HepG2 (cell line): Measurements from ENCODE around the gene SLC2A2. TPM values are rescaled to one million over a fixed set of nuclear protein-coding genes. Genes with fewer than 3 reads are reported as not detected.
A peak's percentile ranks its signal among the peaks of the same experiment; 100 is the strongest.

ENCODE experiments used
- CBX2 ChIP-seq, 2 experiments: fragments of 200-600 bp in 1 of 2; sonication (generic); formaldehyde crosslinking in 1 of 2; IDR thresholded peaks; 2 replicates each; pipeline versions ENCODE4 v1.7.0 to v1.8.1; 2018 to 2022; ENCODE audit warnings: low read depth in 2 of 2, low read length in 1 of 2, mild to moderate bottlenecking in 1 of 2, missing genetic modification reagents in 1 of 2
- GZF1 ChIP-seq: sonication (generic); formaldehyde crosslinking; IDR thresholded peaks from 2 replicates; pipeline ENCODE4 v1.5.1; 2020; ENCODE audit warnings: mild to moderate bottlenecking, missing genetic modification reagents
- POGZ ChIP-seq: sonication (generic); formaldehyde crosslinking; IDR thresholded peaks from 2 replicates; pipeline ENCODE4 v1.4.0; 2020; ENCODE audit warnings: mild to moderate bottlenecking, missing genetic modification reagents
- SNRNP70 ChIP-seq: fragments of 200-400 bp; formaldehyde crosslinking; IDR thresholded peaks from 2 replicates; pipeline ENCODE4 v1.6.1; 2017; ENCODE audit warnings: mild to moderate bottlenecking, low read depth, low read length, moderate library complexity
- TCF7 ChIP-seq: sonication (generic); IDR thresholded peaks from 2 replicates; pipeline ENCODE4 v1.6.1; 2016; ENCODE audit warnings: antibody characterized with exemption, low read depth
- TFAP4 ChIP-seq: sonication (generic); IDR thresholded peaks from 2 replicates; pipeline ENCODE4 v1.6.1; 2016; ENCODE audit warnings: low read depth, borderline replicate concordance
- THAP11 ChIP-seq: IDR thresholded peaks from 2 replicates; pipeline ENCODE4 v1.6.1; 2016; ENCODE audit warnings: missing biosample characterization, missing genetic modification reagents
- UBTF ChIP-seq: sonication (generic); formaldehyde crosslinking; IDR thresholded peaks from 2 replicates; pipeline ENCODE4 v1.4.0; 2020; ENCODE audit warnings: mild to moderate bottlenecking, missing genetic modification reagents
- ZBTB4 ChIP-seq: sonication (generic); formaldehyde crosslinking; IDR thresholded peaks from 2 replicates; pipeline ENCODE4 v1.4.0; 2020; ENCODE audit warnings: missing genetic modification reagents, mild to moderate bottlenecking, borderline replicate concordance
- ZC3H13 ChIP-seq: sonication (generic); formaldehyde crosslinking; IDR thresholded peaks from 2 replicates; pipeline ENCODE4 v1.8.1; 2023; ENCODE audit warnings: mild to moderate bottlenecking, missing genetic modification reagents, moderate library complexity
- ZNF260 ChIP-seq: sonication (generic); formaldehyde crosslinking; IDR thresholded peaks from 2 replicates; pipeline ENCODE4 v1.4.0; 2020; ENCODE audit warnings: missing genetic modification reagents, low read depth, mild to moderate bottlenecking, borderline replicate concordance
- ZNF414 ChIP-seq: sonication (generic); formaldehyde crosslinking; IDR thresholded peaks from 2 replicates; pipeline ENCODE4 v1.5.0; 2020; ENCODE audit warnings: missing genetic modification reagents
- ZNF607 ChIP-seq: sonication (generic); formaldehyde crosslinking; IDR thresholded peaks from 2 replicates; pipeline ENCODE4 v1.5.1; 2020; ENCODE audit warnings: missing genetic modification reagents, mild to moderate bottlenecking, borderline replicate concordance
- ZNF703 ChIP-seq: sonication (generic); formaldehyde crosslinking; IDR thresholded peaks from 2 replicates; pipeline ENCODE4 v1.5.1; 2020; ENCODE audit warnings: missing genetic modification reagents, mild to moderate bottlenecking, moderate library complexity, borderline replicate concordance
- ZNF883 ChIP-seq: sonication (generic); formaldehyde crosslinking; IDR thresholded peaks from 2 replicates; pipeline ENCODE4 v1.5.1; 2020; ENCODE audit warnings: mild to moderate bottlenecking, missing genetic modification reagents; ENCODE audit errors: not compliant biosample characterization
- ZNF891 ChIP-seq: sonication (generic); formaldehyde crosslinking; IDR thresholded peaks from 2 replicates; pipeline ENCODE4 v1.5.0; 2020; ENCODE audit warnings: mild to moderate bottlenecking, missing genetic modification reagents
- polyA plus RNA-seq, 8 experiments: library from polyadenylated mRNA; depleted of rRNA in 3 of 8; stranded (reverse) in 7 of 8; unstranded in 1 of 8; fragments of >200 nt; fragmentation: Illumina TruSeq in 4 of 8; extraction: Trizol in 4 of 8; gene quantifications; 2 replicates each; pipeline versions ENCODE4 v1.2.1 to v1.2.3, GENCODE V29; 2011 to 2016; ENCODE audit warnings: low read depth in 4 of 8, missing spikeins in 1 of 8, mixed read lengths in 1 of 8; ENCODE audit not compliant: insufficient read depth in 1 of 8
- total RNA-seq, 5 experiments: library from RNA; depleted of rRNA; stranded (reverse); fragments of >200 nt; fragmentation: Illumina TruSeq; extraction: Trizol; gene quantifications; 2 replicates each; pipeline ENCODE4 v1.2.3, GENCODE V29; 2016; ENCODE audit warnings: low read depth in 1 of 5
- TF ChIP-seq, protein P1 (sequence below): sonication (generic); formaldehyde crosslinking; IDR thresholded peaks from 2 replicates; pipeline ENCODE4 v1.8.0; 2022; ENCODE audit warnings: missing genetic modification reagents, mild to moderate bottlenecking, borderline replicate concordance
- TF ChIP-seq, protein P2 (sequence below): sonication (generic); formaldehyde crosslinking; IDR thresholded peaks from 2 replicates; pipeline ENCODE4 v1.5.0; 2020; ENCODE audit warnings: missing genetic modification reagents, mild to moderate bottlenecking, borderline replicate concordance

Gene SLC2A2
- total and polyA plus RNA-seq, 2 of the 13 experiments (the other 11 are each of a cell fraction or from before 2014, with no cell fraction given), result 19.5 to 23.2 TPM

- TF ChIP-seq ZNF607 (CRISPR knock-in tag), result peak; percentile 55; the same call in 1 of the 2 replicates
- TF ChIP-seq, protein P1, sequence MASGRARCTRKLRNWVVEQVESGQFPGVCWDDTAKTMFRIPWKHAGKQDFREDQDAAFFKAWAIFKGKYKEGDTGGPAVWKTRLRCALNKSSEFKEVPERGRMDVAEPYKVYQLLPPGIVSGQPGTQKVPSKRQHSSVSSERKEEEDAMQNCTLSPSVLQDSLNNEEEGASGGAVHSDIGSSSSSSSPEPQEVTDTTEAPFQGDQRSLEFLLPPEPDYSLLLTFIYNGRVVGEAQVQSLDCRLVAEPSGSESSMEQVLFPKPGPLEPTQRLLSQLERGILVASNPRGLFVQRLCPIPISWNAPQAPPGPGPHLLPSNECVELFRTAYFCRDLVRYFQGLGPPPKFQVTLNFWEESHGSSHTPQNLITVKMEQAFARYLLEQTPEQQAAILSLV (CRISPR knock-in tag), result no peak
- no peak for TF ChIP-seq ZNF260 (CRISPR knock-in tag)
- TF ChIP-seq POGZ, result peak; percentile 92
- peak; percentile 72 for TF ChIP-seq UBTF (CRISPR knock-in tag)
- TF ChIP-seq, protein P2, sequence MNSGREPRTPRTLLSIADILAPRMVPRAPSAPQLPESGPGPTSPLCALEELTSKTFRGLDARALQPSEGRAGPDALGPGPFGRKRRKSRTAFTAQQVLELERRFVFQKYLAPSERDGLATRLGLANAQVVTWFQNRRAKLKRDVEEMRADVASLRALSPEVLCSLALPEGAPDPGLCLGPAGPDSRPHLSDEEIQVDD (CRISPR knock-in tag), result no peak
- peak; percentile 73 for TF ChIP-seq ZNF703 (CRISPR knock-in tag)
- no peak for TF ChIP-seq TFAP4
- TF ChIP-seq ZC3H13 (CRISPR knock-in tag), result peak; percentile 59; the same call in 1 of the 2 replicates
- no peak; the same call in 1 of the 2 replicates for TF ChIP-seq GZF1 (CRISPR knock-in tag)
- no peak for TF ChIP-seq ZNF891
- TF ChIP-seq THAP11 (CRISPR knock-in tag), result peak; percentile 81
- no peak for TF ChIP-seq CBX2 (IDR thresholded peaks at IDR 0.05; ENCODE audit: low read depth, low read length)
- no peak for TF ChIP-seq CBX2 (CRISPR knock-in tag; IDR thresholded peaks at IDR 0.05; ENCODE audit: low read depth)
- peak; percentile 76; the same call in 1 of the 2 replicates for TF ChIP-seq ZBTB4 (CRISPR knock-in tag)
- no peak for TF ChIP-seq ZNF883 (CRISPR knock-in tag)
- TF ChIP-seq TCF7, result peak; percentile 96
- no peak for TF ChIP-seq SNRNP70
- TF ChIP-seq ZNF414 (CRISPR knock-in tag), result peak; percentile 91
Observed at GRCh38 chr3:171044835-171045793, 18.6 kb upstream of the SLC2A2 start (continued).
